Retinal pigment epithelial cell (primary cell): ENCODE data around the gene LPP.

Experiments used
- DNase-seq: peaks from one replicate; pipeline ENCODE4 v3.0.0-alpha.2; 2010; ENCODE audit warnings: low read depth
- H3K4me3 ChIP-seq: 2 replicates; pipeline ENCODE4 v1.5.1; 2011; ENCODE audit warnings: mild to moderate bottlenecking, low read length, control low read depth, moderate library complexity
- TF ChIP-seq, protein P1 (sequence below): conservative IDR thresholded peaks from 2 replicates; pipeline ENCODE4 v1.5.1; 2011; ENCODE audit warnings: low read depth, low read length, control low read depth, inconsistent platforms

The LPP gene

DNA sequence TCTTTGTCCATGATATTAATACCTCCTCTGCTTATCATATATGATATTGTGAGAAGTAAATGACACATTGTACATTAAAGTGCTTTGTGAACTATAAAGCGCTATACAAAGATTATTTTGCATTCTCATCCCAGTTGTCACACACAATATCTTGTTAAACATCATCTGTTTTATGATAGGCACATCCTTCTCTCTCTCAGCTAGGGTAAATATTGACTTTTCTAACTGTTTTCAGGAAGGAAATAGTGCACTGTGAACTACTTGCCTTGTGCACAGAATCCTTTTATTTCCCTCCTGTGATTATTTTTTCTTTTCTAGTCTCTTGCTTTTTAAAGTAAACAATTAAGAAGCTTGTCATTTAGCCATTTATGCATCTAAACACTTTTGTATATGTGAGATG, 388.2 kb downstream of the LPP start:
- TF ChIP-seq, protein P1, sequence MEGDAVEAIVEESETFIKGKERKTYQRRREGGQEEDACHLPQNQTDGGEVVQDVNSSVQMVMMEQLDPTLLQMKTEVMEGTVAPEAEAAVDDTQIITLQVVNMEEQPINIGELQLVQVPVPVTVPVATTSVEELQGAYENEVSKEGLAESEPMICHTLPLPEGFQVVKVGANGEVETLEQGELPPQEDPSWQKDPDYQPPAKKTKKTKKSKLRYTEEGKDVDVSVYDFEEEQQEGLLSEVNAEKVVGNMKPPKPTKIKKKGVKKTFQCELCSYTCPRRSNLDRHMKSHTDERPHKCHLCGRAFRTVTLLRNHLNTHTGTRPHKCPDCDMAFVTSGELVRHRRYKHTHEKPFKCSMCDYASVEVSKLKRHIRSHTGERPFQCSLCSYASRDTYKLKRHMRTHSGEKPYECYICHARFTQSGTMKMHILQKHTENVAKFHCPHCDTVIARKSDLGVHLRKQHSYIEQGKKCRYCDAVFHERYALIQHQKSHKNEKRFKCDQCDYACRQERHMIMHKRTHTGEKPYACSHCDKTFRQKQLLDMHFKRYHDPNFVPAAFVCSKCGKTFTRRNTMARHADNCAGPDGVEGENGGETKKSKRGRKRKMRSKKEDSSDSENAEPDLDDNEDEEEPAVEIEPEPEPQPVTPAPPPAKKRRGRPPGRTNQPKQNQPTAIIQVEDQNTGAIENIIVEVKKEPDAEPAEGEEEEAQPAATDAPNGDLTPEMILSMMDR: no peak
- DNase-seq: no peak
- H3K4me3 ChIP-seq: no peak overlapping the region

DNA sequence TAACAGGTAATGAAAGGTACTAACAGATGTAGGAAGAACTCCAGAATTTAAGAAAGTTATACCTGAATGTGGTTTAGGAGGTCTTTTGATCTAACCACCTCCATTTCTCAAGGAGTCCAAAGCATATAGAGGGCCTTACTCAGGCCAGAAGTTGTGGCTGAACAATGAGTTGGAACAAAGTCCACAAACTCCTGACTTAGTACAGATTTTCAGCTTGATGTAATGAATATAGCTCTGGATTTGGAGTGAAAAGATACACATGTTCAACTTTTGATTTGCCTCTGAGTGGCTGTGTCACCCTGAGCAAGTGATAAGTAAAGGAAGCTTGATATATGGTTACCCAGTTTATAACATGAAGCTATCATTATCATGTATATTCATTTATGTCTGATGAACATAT, 390.1 kb downstream of the LPP start:
- H3K4me3 ChIP-seq: no peak overlapping the region
- TF ChIP-seq, protein P1: no peak
- DNase-seq: no peak

DNA sequence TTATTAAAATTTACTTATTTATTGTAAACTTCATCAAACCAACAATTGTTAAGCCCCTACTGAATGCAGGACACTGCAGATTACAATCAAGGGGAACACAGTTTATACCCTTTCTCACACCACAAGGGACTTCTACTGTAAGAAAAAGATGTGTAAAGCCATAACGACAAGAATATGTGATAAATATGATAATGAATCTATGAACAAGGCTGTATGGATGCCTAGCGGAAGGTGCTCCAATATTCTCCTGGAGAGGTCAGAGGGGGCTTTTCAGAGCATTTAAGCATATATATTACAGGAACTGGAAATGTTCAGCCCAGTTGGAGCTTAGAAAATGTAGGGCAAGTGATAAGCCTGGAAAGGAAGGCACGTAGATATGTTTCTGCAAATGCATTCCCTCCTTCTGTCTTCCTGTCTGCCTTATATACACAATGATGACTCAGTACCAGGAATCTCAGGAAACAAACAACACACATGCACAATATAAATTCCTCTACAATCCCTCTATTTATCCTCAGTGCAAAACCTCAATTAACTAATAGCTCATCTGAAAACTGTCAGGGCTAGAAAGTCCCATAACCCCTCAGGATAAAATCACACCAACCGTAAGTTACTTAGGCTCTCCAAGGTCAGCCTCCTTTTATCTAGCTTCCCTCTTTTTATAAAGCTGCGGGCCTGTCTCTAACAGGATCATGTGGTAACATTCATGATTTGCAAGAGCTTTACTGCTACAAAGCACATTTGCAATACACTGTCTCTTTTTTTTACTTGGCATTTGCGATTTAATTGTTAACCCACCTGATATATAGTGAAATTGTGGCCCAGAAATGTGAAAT, 393.1 kb downstream of the LPP start:
- DNase-seq: no peak
- TF ChIP-seq, protein P1: no peak
- no peak overlapping the region for H3K4me3 ChIP-seq

DNA sequence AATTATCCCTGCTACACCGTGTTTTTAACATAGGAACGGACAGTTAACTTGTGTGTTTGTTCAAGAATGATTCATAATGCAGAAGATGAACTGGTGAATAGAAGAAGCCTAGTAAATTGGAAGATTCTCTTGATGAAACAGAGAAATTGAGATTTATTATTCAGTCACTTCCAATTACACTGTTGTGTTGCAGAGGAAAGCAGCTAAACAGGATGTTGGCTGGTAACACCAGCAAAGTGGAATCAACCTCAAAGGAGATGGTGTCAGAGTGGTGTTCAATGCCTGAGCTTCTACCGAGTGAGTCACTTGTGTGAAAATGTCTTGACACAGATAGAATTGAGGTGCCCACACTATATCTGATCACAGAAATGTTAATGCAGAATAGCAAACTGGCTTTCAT, 399.6 kb downstream of the LPP start:
- no peak overlapping the region for H3K4me3 ChIP-seq

DNA sequence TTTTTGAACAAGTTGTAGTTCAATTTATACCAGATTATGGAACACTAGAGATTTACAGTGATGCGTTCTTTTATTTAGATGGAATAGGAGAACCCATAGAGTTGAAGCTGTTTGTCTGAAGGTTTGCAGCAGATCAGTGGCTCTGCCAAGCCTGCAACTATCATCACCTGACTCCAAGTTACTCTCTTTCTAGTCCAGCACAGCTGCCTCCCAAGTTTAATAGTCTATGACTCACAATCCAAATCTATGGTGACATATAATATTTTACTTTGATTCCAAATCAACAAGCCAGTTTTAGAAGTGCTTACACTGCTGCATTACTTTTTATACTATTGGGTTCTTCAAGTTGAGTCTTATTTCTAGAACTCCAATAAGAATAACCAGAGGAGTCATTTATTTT, 400.4 kb downstream of the LPP start:
- peak; percentile 17 for DNase-seq
- TF ChIP-seq, protein P1: no peak
- no peak overlapping the region for H3K4me3 ChIP-seq

More for the DNA sequence above, 399.6 kb downstream of the LPP start:
- TF ChIP-seq, protein P1: no peak
- no peak for DNase-seq

DNA sequence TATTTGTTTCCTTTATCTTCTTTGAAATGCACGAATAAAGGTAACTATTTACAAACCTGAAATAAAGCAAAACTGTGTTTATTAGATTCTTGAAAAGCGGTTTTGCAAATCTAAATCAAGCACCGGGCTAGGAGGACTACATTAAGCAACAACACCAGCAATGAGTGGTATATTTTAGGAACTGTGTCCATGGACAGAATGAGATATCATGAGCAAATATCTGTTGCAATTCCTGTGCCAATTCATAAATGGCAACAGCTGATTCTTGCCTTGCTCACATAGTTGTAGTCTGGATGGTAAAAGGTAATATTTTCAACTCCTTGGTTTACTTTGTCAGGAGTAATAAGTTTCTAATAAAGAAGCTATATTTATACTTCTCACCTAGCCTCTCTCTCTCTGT, 403.3 kb downstream of the LPP start:
- no peak overlapping the region for H3K4me3 ChIP-seq
- TF ChIP-seq, protein P1: no peak
- DNase-seq: no peak
